HepG2 (cell line): ENCODE data around the gene SLC39A8. TPM values are rescaled to one million over a fixed set of nuclear protein-coding genes. Genes with fewer than 3 reads are reported as not detected.

ENCODE experiments used
- ATAC-seq: fragments of 200-7000 bp; cut with Tn5 transposase; 3 replicates; pipeline ENCODE4 v1.9.1; 2020; ENCODE audit warnings: mild to moderate bottlenecking, moderate library complexity
- BruUV-seq: library from RNA; stranded (reverse); fragments of 400-500 nt; replicated peaks from 2 replicates; lab custom pipeline; 2021; lab: Mats Ljungman, UMichigan
- CTCF ChIA-PET: fragments of 300-600 bp; formaldehyde crosslinking; extraction: SDS; loops from one replicate; lab custom pipeline; 2021; ENCODE audit warnings: low total read pairs, inconsistent platforms, low intra/inter-chr PET ratio; lab: Yijun Ruan, JAX
- POLR2A ChIA-PET: fragments of 350-600 bp; sonication (Branson Sonifier 250); formaldehyde crosslinking; loops from one replicate; lab custom pipeline; 2020; ENCODE audit warnings: antibody characterized with exemption, inconsistent platforms; lab: Yijun Ruan, JAX
- DNase-seq: peaks from one replicate; pipeline ENCODE4 v3.0.0-alpha.2; 2015; ENCODE audit warnings: low spot score
- FAIRE-seq: peaks from 3 replicates; lab custom pipeline; 2011; peaks lifted over from hg19 to GRCh38; lab: Jason Lieb, UNC
- H2AFZ ChIP-seq: one replicate; pipeline ENCODE4 v1.6.1; 2011; ENCODE audit warnings: low read length, inconsistent platforms
- H3K27ac ChIP-seq: fragments of 300-600 bp; 3 replicates; pipeline ENCODE4 v1.8.0; 2011; ENCODE audit warnings: mixed run types, mild to moderate bottlenecking, mixed read lengths, low read length, inconsistent platforms; ENCODE audit not compliant: insufficient read depth; ENCODE audit errors: extremely low read length
- H3K27me3 ChIP-seq, 2 experiments: fragments of 200-600 bp in 1 of 2; 2 replicates in 1 of 2; 3 replicates in 1 of 2; pipeline versions ENCODE4 v1.6.0 to v1.8.0; 2011; ENCODE audit warnings: low read length in 2 of 2, mild to moderate bottlenecking in 2 of 2, moderate library complexity in 2 of 2, inconsistent platforms in 1 of 2; ENCODE audit not compliant: insufficient read depth in 2 of 2, control insufficient read depth in 1 of 2
- H3K36me3 ChIP-seq, 2 experiments: fragments of 200-600 bp in 1 of 2; replicated peaks in 1 of 2; 2 replicates in 1 of 2; 3 replicates in 1 of 2; pipeline versions ENCODE4 v1.5.1 to v1.8.0; 2011; ENCODE audit warnings: low read length in 2 of 2, inconsistent platforms in 1 of 2; ENCODE audit not compliant: insufficient read depth in 2 of 2, control insufficient read depth in 1 of 2
- H3K4me1 ChIP-seq: 2 replicates; pipeline ENCODE4 v1.5.1; 2012; ENCODE audit warnings: low read length, inconsistent platforms; ENCODE audit not compliant: insufficient read depth
- H3K4me2 ChIP-seq: 2 replicates; pipeline ENCODE4 v1.6.0; 2011; ENCODE audit warnings: low read depth, low read length, inconsistent platforms
- H3K4me3 ChIP-seq, 3 experiments: fragments of 200-600 bp in 1 of 3; sonication (generic), shearing (Covaris generic) in 1 of 3; replicated peaks in 1 of 3; 2 replicates each; pipeline ENCODE4 v1.5.1; 2011 to 2016; ENCODE audit warnings: low read length in 3 of 3, inconsistent platforms in 2 of 3, low read depth in 2 of 3, mild to moderate bottlenecking in 2 of 3, control low read depth in 1 of 3, mixed read lengths in 1 of 3; ENCODE audit not compliant: insufficient read depth in 1 of 3
- H3K79me2 ChIP-seq: one replicate; pipeline ENCODE4 v1.6.1; 2011; ENCODE audit warnings: low read length, inconsistent platforms; ENCODE audit not compliant: insufficient read depth
- H3K9ac ChIP-seq: 2 replicates; pipeline ENCODE4 v1.6.0; 2011; ENCODE audit warnings: mild to moderate bottlenecking, low read depth, low read length, inconsistent platforms; ENCODE audit not compliant: insufficient read depth
- H3K9me3 ChIP-seq: 2 replicates; pipeline ENCODE4 v1.5.1; 2012; ENCODE audit warnings: mild to moderate bottlenecking, low read length
- H4K20me1 ChIP-seq: 2 replicates; pipeline ENCODE4 v1.6.0; 2011; ENCODE audit warnings: inconsistent platforms, mild to moderate bottlenecking, low read length, moderate library complexity; ENCODE audit not compliant: insufficient read depth
- BRCA1 ChIP-seq: sonication (generic); formaldehyde crosslinking; IDR thresholded peaks from 2 replicates; pipeline ENCODE4 v1.4.0; 2020; ENCODE audit warnings: missing genetic modification reagents
- CCAR2 ChIP-seq: fragments of 200-400 bp; formaldehyde crosslinking; optimal IDR thresholded peaks from 2 replicates; pipeline ENCODE3; 2018; ENCODE audit warnings: low read depth, mild to moderate bottlenecking, low read length, moderate library complexity
- CHD4 ChIP-seq: fragments of 200-600 bp; sonication (generic); IDR thresholded peaks from 2 replicates; pipeline ENCODE4 v1.7.0; 2017; ENCODE audit warnings: mild to moderate bottlenecking, low read length, borderline replicate concordance
- DMAP1 ChIP-seq: IDR thresholded peaks from 2 replicates; pipeline ENCODE4 v1.6.1; 2016
- HNF1B ChIP-seq: sonication (generic); formaldehyde crosslinking; IDR thresholded peaks from 2 replicates; pipeline ENCODE4 v1.5.1; 2020; ENCODE audit warnings: mild to moderate bottlenecking, moderate library complexity, missing genetic modification reagents
- HOXD1 ChIP-seq: sonication (generic); formaldehyde crosslinking; IDR thresholded peaks from 2 replicates; pipeline ENCODE4 v1.5.0; 2020; ENCODE audit warnings: missing genetic modification reagents
- POLR2A ChIP-seq, 2 experiments: IDR thresholded peaks; 2 replicates each; pipeline ENCODE4 v1.6.1; 2011; ENCODE audit warnings: low read depth in 2 of 2, low read length in 2 of 2, mild to moderate bottlenecking in 1 of 2, moderate library complexity in 1 of 2; ENCODE audit not compliant: insufficient read depth in 1 of 2
- RARA ChIP-seq: IDR thresholded peaks from 2 replicates; pipeline ENCODE4 v1.6.1; 2016; ENCODE audit warnings: missing genetic modification reagents, missing compliant biosample characterization
- SAP130 ChIP-seq: IDR thresholded peaks from 2 replicates; pipeline ENCODE4 v1.6.1; 2016; ENCODE audit warnings: low read depth
- SNRNP70 ChIP-seq: fragments of 200-400 bp; formaldehyde crosslinking; IDR thresholded peaks from 2 replicates; pipeline ENCODE4 v1.6.1; 2017; ENCODE audit warnings: mild to moderate bottlenecking, low read depth, low read length, moderate library complexity
- YY1 ChIP-seq: IDR thresholded peaks from 2 replicates; pipeline ENCODE4 v1.6.1; 2011; ENCODE audit warnings: low read length, low read depth, moderate library complexity, mild to moderate bottlenecking; ENCODE audit not compliant: insufficient read depth, insufficient replicate concordance
- ZBTB10 ChIP-seq: sonication (generic); formaldehyde crosslinking; IDR thresholded peaks from 2 replicates; pipeline ENCODE4 v1.4.0; 2020; ENCODE audit warnings: missing genetic modification reagents, borderline replicate concordance
- ZNF362 ChIP-seq: sonication (generic); formaldehyde crosslinking; IDR thresholded peaks from 2 replicates; pipeline ENCODE4 v1.4.0; 2020; ENCODE audit warnings: missing genetic modification reagents, mild to moderate bottlenecking, borderline replicate concordance
- ZNF446 ChIP-seq: sonication (generic); formaldehyde crosslinking; IDR thresholded peaks from 2 replicates; pipeline ENCODE4 v1.5.0; 2020; ENCODE audit warnings: mild to moderate bottlenecking, missing genetic modification reagents
- ZNF800 ChIP-seq: sonication (generic); formaldehyde crosslinking; IDR thresholded peaks from 2 replicates; pipeline ENCODE4 v1.4.0; 2020; ENCODE audit warnings: missing genetic modification reagents
- ZNF83 ChIP-seq: sonication (generic); formaldehyde crosslinking; IDR thresholded peaks from 2 replicates; pipeline ENCODE4 v1.4.0; 2020; ENCODE audit warnings: missing genetic modification reagents, mild to moderate bottlenecking, borderline replicate concordance
- ZNF850 ChIP-seq: sonication (generic); formaldehyde crosslinking; conservative IDR thresholded peaks from 2 replicates; pipeline ENCODE4 v1.9.0; 2021; ENCODE audit warnings: mild to moderate bottlenecking, missing genetic modification reagents
- ZNF879 ChIP-seq: sonication (generic); formaldehyde crosslinking; IDR thresholded peaks from 2 replicates; pipeline ENCODE4 v1.8.1; 2023; ENCODE audit warnings: missing genetic modification reagents
- WGBS: methylation state at CpG from one replicate; pipeline ENCODE4 v1.1.6; 2017; ENCODE audit warnings: low lambda C conversion rate; 5-methylcytosine and 5-hydroxymethylcytosine counted together
- in situ Hi-C: cut with HindIII; loops from 2 replicates; pipeline ENCODE4 v1.10.0; 2017; ENCODE audit warnings: low pct_unique_long_range_greater_than_20kb; ENCODE audit not compliant: extremely low pct_ligation_motif_present
- intact Hi-C: fragments of 100-400 bp; cut with micrococcal nuclease; formaldehyde crosslinking; loops from one replicate; pipeline ENCODE4 v1.10.0; 2022; ENCODE audit not compliant: unreplicated experiment
- polyA plus RNA-seq, 8 experiments: library from polyadenylated mRNA; depleted of rRNA in 3 of 8; stranded (reverse) in 7 of 8; unstranded in 1 of 8; fragments of >200 nt; fragmentation: Illumina TruSeq in 4 of 8; extraction: Trizol in 4 of 8; gene quantifications; 2 replicates each; pipeline versions ENCODE4 v1.2.1 to v1.2.3, GENCODE V29; 2011 to 2016; ENCODE audit warnings: low read depth in 4 of 8, missing spikeins in 1 of 8, mixed read lengths in 1 of 8; ENCODE audit not compliant: insufficient read depth in 1 of 8
- total RNA-seq, 5 experiments: library from RNA; depleted of rRNA; stranded (reverse); fragments of >200 nt; fragmentation: Illumina TruSeq; extraction: Trizol; gene quantifications; 2 replicates each; pipeline ENCODE4 v1.2.3, GENCODE V29; 2016; ENCODE audit warnings: low read depth in 1 of 5

The SLC39A8 gene
- total and polyA plus RNA-seq, 2 of the 13 experiments (the other 11 are each of a cell fraction or from before 2014, with no cell fraction given) = 0.22 to 0.38 TPM

GRCh38 chr4:102317459-102317858 is 27.8 kb downstream of the SLC39A8 start (continued):
- no peak for TF ChIP-seq ZNF800 (CRISPR knock-in tag)
- TF ChIP-seq RARA = no peak

GRCh38 chr4:102316585-102316984 is 28.7 kb downstream of the SLC39A8 start:
- ChIA-PET CTCF (no interaction called here), POLR2A (no interaction called here)
- Histone ChIP-seq H2AFZ (no peak overlapping the region), H3K4me1 (no peaks in the 10 kb centered on the region), H3K27ac (no peak overlapping the region), H3K36me3 (no peaks in the 10 kb centered on the region), H3K4me3 (no peak overlapping the region), H3K79me2 (no peaks in the 10 kb centered on the region), H3K9me3 (no peaks in the 10 kb centered on the region), H3K4me2 (no peak overlapping the region), H3K9ac (no peak overlapping the region), H3K27me3 (no peaks in the 10 kb centered on the region), H4K20me1 (no peaks in the 10 kb centered on the region)
- intact Hi-C loops = no loop called here
- no peak for DNase-seq
- no peak for FAIRE-seq
- TF ChIP-seq HNF1B (CRISPR knock-in tag) = no peak
- TF ChIP-seq ZNF362 = no peak
- TF ChIP-seq SNRNP70 = no peak
- TF ChIP-seq RARA = no peak
- TF ChIP-seq ZNF879 (CRISPR knock-in tag) = no peak
- no peak for TF ChIP-seq CHD4
- TF ChIP-seq DMAP1 (CRISPR knock-in tag) = no peak
- TF ChIP-seq SAP130 (CRISPR knock-in tag) = no peak
- no peak for TF ChIP-seq YY1
- no peak for TF ChIP-seq HOXD1
- TF ChIP-seq ZNF446 (CRISPR knock-in tag) = no peak
- no peak for TF ChIP-seq ZNF850 (CRISPR knock-in tag)
- TF ChIP-seq ZNF83 (CRISPR knock-in tag) = no peak
- TF ChIP-seq BRCA1 (CRISPR knock-in tag) = no peak
- no peak for TF ChIP-seq CCAR2
- no peak for TF ChIP-seq POLR2A (IDR thresholded peaks at IDR 0.05; ENCODE audit: insufficient read depth in 1 of 2, low read depth in 2 of 2, low read length in 2 of 2)
- TF ChIP-seq ZBTB10 (CRISPR knock-in tag) = no peak
- no TSS peak for BruUV-seq
- ATAC-seq = no peak
- in situ Hi-C loops = no loop called here
- WGBS = 4% methylated on average over 2 of the region's 2 CpGs
